Testis (tissue), 2 donors: ENCODE data around the gene KDM3B.

ENCODE experiments used
- CTCF ChIP-seq, 3 experiments: fragments of 450-650 bp in 2 of 3; fragments of 200-600 bp in 1 of 3; sonication (generic) in 1 of 3; IDR thresholded peaks; one replicate each; pipeline ENCODE4 v1.5.1; 2016 to 2019; ENCODE audit warnings: antibody characterized with exemption in 3 of 3, mild to moderate bottlenecking in 2 of 3, moderate library complexity in 1 of 3
- POLR2A ChIP-seq: fragments of 450-650 bp; IDR thresholded peaks from one replicate; pipeline ENCODE4 v1.6.1; 2017; ENCODE audit warnings: antibody characterized with exemption, mild to moderate bottlenecking, moderate library complexity

DNA sequence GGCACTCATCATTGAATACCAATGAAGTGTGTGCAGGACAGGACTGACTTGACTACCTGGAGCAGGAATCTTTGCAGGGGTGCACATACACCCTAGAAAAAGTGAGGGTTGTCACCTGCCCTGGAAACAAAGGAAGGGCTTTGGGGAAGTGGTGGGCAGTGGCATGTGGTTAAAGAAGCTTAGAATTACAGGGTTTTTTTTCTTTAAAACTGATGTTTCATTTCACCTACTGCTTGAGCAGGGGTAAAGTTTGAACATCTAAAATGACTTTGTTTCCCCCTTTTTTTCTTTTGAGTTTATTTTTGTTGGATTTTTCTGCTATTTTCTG lies 2.0 kb upstream of the KDM3B start:
- TF ChIP-seq CTCF (IDR thresholded peaks at IDR 0.05) (no peak), POLR2A (no peak)
